Cardiac fibroblast (primary cell): Measurements from ENCODE around the gene PTCHD1.

ENCODE experiments used
- DNase-seq, 2 donors: peaks; one replicate each; pipeline versions ENCODE4 v3.0.0 to v3.0.0-alpha.2; 2010; ENCODE audit warnings: low read depth in 2 of 2
- H3K4me3 ChIP-seq, 2 donors: replicated peaks in 1 of 2; 1 replicate in 1 of 2; 2 replicates in 1 of 2; pipeline ENCODE4 v1.5.1; 2011; ENCODE audit warnings: low read depth in 2 of 2, low read length in 2 of 2, mild to moderate bottlenecking in 2 of 2, moderate library complexity in 1 of 2
- TF ChIP-seq, protein P1 (sequence below): IDR thresholded peaks from one replicate; pipeline ENCODE4 v1.5.1; 2011; ENCODE audit warnings: low read depth, mild to moderate bottlenecking, low read length, inconsistent platforms

Gene PTCHD1

DNA sequence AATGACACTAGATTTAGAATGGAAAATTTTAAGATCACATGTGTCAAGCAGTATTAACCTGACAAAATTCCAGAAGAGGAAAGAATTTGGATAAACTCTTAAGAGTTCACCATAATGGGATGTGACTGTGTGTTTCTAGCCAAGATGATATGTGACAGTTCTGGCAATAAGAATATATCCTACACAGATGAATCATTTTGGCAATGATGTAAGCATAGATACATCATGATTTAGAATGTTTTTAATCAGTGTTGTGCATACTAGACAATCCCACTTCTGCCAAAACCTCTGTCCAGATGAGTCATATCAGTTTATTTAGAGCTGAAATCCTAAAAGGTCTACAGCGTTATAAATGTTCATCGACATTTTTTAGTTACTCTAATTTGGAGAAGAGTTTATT, 48.8 kb downstream of the PTCHD1 start:
- DNase-seq: peak; percentile 29 to 60
- TF ChIP-seq, protein P1, sequence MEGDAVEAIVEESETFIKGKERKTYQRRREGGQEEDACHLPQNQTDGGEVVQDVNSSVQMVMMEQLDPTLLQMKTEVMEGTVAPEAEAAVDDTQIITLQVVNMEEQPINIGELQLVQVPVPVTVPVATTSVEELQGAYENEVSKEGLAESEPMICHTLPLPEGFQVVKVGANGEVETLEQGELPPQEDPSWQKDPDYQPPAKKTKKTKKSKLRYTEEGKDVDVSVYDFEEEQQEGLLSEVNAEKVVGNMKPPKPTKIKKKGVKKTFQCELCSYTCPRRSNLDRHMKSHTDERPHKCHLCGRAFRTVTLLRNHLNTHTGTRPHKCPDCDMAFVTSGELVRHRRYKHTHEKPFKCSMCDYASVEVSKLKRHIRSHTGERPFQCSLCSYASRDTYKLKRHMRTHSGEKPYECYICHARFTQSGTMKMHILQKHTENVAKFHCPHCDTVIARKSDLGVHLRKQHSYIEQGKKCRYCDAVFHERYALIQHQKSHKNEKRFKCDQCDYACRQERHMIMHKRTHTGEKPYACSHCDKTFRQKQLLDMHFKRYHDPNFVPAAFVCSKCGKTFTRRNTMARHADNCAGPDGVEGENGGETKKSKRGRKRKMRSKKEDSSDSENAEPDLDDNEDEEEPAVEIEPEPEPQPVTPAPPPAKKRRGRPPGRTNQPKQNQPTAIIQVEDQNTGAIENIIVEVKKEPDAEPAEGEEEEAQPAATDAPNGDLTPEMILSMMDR: no peak
- no peak overlapping the region for H3K4me3 ChIP-seq

GRCh38 chrX:23385242-23385641, 50.6 kb downstream of the PTCHD1 start:
- DNase-seq: no peak
- H3K4me3 ChIP-seq: no peak overlapping the region
- TF ChIP-seq, protein P1: no peak

GRCh38 chrX:23386260-23386659, 51.6 kb downstream of the PTCHD1 start:
- TF ChIP-seq, protein P1: no peak
- DNase-seq: no peak
- no peak overlapping the region for H3K4me3 ChIP-seq

DNA sequence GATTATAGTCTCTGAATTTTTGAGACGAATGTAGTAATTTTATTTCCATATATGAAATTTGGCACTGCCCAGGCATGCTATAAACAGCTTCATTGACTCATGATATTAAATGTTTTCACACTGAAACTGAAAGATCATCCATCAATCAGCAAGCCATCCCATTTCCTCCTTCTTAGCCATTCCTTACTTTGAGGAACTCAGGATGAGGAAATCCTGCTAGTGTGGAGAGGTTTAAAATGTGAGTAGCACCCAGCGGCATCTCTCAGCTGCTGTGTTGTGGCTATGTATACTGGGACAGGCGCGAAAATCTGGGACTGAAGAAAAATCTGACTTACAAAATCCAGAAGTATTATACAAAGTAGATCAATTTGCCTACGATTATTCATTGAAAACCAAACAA, 52.1 kb downstream of the PTCHD1 start:
- TF ChIP-seq, protein P1: no peak
- no peak overlapping the region for H3K4me3 ChIP-seq
- no peak for DNase-seq

DNA sequence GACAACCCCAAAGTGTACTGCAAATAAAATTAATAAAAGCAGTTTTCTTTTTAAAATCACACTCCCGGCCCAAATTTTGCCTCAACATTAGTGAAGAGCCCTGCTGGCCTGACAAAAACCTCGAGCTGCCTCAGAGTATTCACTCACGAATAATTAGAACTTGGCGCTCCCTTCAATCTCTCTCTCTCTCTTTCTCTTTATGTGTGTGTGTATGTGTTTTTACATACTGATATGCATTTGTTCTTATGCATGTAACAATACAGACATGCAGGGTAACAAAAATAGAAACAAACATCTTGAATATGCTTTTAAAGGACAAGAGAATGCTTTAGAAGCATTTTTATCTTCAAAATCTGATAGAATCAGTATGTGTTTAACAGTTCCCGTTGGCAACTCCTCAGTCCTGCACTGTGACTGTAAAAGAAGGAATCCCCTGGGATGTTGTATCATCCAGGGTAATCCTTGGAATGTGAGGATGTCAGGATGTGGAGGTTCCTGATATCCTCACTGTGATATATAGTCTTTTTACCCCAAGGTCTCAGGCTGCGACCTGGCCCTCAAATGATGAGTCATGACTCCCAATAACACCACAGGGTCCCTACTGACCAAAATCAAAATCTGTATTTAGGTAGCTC, 53.0 kb downstream of the PTCHD1 start:
- H3K4me3 ChIP-seq: no peak overlapping the region
- no peak for DNase-seq
- TF ChIP-seq, protein P1: no peak

DNA sequence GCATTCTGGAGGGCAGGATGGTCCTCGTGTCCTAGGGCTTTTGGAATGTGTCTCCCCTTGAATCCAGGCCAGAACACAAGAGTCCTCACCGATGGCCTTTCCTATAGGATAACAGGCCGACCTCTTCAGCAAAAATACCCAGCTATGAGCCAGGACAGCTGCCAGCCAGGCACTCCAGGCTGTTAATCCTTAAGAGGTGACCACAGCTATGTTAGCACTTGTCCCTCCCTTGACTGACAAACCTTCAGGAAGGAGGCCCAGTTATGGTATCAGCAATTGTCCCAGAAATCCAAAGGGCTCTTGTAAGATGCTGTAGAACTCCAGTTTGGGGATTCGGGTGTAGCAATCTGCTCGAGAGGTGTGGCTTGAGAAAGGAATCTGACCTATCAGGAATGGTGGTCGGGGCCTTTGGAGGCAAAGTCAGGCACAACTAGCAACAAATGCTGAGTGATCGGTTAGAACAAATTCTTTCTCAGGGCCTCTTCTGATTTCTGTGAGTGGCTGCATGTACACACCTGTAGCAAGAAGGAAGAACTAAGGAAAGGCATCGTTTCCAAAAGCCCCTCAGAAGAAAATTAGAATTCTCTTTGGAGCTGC, 54.6 kb downstream of the PTCHD1 start:
- TF ChIP-seq, protein P1: no peak
- DNase-seq: no peak
- no peak overlapping the region for H3K4me3 ChIP-seq

DNA sequence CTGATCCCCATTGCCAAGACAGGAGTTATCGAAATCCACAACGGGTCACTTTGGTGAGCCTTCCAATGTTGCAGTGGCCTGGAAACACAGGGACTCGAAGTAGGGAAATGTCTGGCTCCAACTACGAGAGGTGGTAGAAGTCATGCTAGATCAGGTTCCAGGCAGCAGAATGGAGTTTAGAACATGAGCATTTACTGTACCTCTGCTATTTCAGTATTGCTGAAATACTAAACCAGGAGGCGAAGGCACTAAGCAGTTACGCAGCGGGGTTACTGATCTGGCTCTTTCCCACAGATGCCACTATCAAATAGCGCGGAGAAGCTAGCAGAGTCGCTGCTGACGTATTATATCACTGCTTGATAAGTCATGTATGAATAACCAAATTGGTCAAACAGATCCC, 56.3 kb downstream of the PTCHD1 start:
- TF ChIP-seq, protein P1: no peak
- H3K4me3 ChIP-seq: no peak overlapping the region
- no peak for DNase-seq
